ENCODE results near the gene KLC4. TPM values are rescaled to one million over a fixed set of nuclear protein-coding genes. Genes with fewer than 3 reads are reported as not detected.

The KLC4 gene
- total and polyA plus RNA-seq, 9 of the 15 experiments (the other 6 are each of a cell fraction or from before 2014, with no cell fraction given), result 1.7 to 16.2 (median 7.7) TPM

GRCh38 chr6:43053545-43054205 lies 5.8 kb upstream of the KLC4 start, which contains the start of gene CUL7:
Gene CUL7, minus strand, starts transcription at chr6:43053851. Its CDS starts 1,063 bp downstream, at chr6:43052788.
- peaks cover 36% of the 10 kb centered on the region for H3K79me2 ChIP-seq (ENCODE audit: control insufficient read depth, insufficient read depth, low read length)
- no peaks in the 10 kb centered on the region for H3K27me3 ChIP-seq (ENCODE audit: control insufficient read depth in 2 of 2, insufficient read depth in 2 of 2, low read length in 2 of 2)
- in situ Hi-C loops (cut with MboI) (no loop called here), intact Hi-C loops (cut with micrococcal nuclease) (no loop called here)
- peak within 1 kb of the TSS; percentile 78 for H2AFZ ChIP-seq (ENCODE audit: low read depth, low read length)
- peak within 1 kb of the TSS; percentile 93 for H3K4me2 ChIP-seq (ENCODE audit: insufficient read depth, low read length)
- BruUV-seq (replicated peaks), result no TSS peak
- peak within 1 kb of the TSS; percentile 95 for H3K27ac ChIP-seq (ENCODE audit: extremely low read depth, low read depth, low read length)
- H3K9me3 ChIP-seq (replicated peaks; ENCODE audit: control insufficient read depth, insufficient read depth, low read depth, low read length), result no peaks in the 10 kb centered on the region
- POLR2A ChIA-PET, result interaction anchor here (0.5 to 3.2 kb wide), 24 partner anchors 9 to 1025 kb away, joined by 3 to 22 read pairs (median 4); partner anchors contain the start of genes KLHDC3, MEA1 and RRP36
- CTCF ChIA-PET (ENCODE audit: low intra/inter-chr PET ratio), result interaction anchor here (0.6 to 0.7 kb wide), 2 partner anchors 16 to 119 kb away, joined by 3 to 5 read pairs; no protein-coding TSS in a partner anchor
- ATAC-seq (peak; percentile 98), DNase-seq (ENCODE audit: extremely low read depth in 1 of 4, low spot score in 3 of 4) (peak; percentile 96 to 98 (median 97)), FAIRE-seq (peak; percentile 91)
- peak within 1 kb of the TSS; percentile 96 to 97 for H3K9ac ChIP-seq (ENCODE audit: insufficient read depth in 1 of 2, low read depth in 2 of 2, low read length in 2 of 2)
- H3K4me1 ChIP-seq (replicated peaks in 1 of 2; ENCODE audit: control insufficient read depth in 2 of 2, insufficient read depth in 2 of 2, low read length in 2 of 2), result peaks cover 27 to 29% of the 10 kb centered on the region in 2 experiments
- no peaks in the 10 kb centered on the region for H4K20me1 ChIP-seq (replicated peaks; ENCODE audit: control insufficient read depth, insufficient read depth, low read length)
- WGBS (ENCODE audit: insufficient coverage, low coverage, missing lambda C conversion rate), result 2% methylated on average over 42 of the region's 45 CpGs
- H3K36me3 ChIP-seq (ENCODE audit: control insufficient read depth, insufficient read depth, low read length), result peaks cover 74% of the 10 kb centered on the region
- peak within 1 kb of the TSS; percentile 73 for H3K4me3 ChIP-seq
- peaks cover 9% of the 10 kb centered on the region for H3K9me1 ChIP-seq (ENCODE audit: control insufficient read depth, insufficient read depth, low read length)
- TF ChIP-seq ZNF609 (CRISPR knock-in tag; IDR thresholded peaks at IDR 0.05; ENCODE audit: borderline replicate concordance) (no peak; the same call in 1 of the 2 replicates), WHSC1 (IDR thresholded peaks at IDR 0.05; ENCODE audit: low read length) (no peak), PHF21A (IDR thresholded peaks at IDR 0.05; ENCODE audit: borderline replicate concordance, low read depth) (peak; percentile 5), ZNF830 (CRISPR knock-in tag; IDR thresholded peaks at IDR 0.05) (peak; percentile 97), FOXP4 (CRISPR knock-in tag; IDR thresholded peaks at IDR 0.05; ENCODE audit: borderline replicate concordance) (peak; percentile 62; the same call in 1 of the 2 replicates), SRSF9 (IDR thresholded peaks at IDR 0.05; ENCODE audit: borderline replicate concordance, low read depth, low read length) (no peak), NFATC3 (IDR thresholded peaks at IDR 0.05) (0 out of 2 replicates have a peak, but pooled peaks have one; percentile 69), RBM39 (optimal IDR thresholded peaks at IDR 0.05; ENCODE audit: low read depth, low read length) (peak; percentile 34), MAFF (IDR thresholded peaks at IDR 0.05; ENCODE audit: low read length) (no peak), HSF4 (CRISPR knock-in tag; IDR thresholded peaks at IDR 0.05; ENCODE audit: borderline replicate concordance) (no peak; the same call in 1 of the 2 replicates), ELF1 (tag; IDR thresholded peaks at IDR 0.05) (peak; percentile 93), MXI1 (IDR thresholded peaks at IDR 0.05; ENCODE audit: low read depth, low read length) (peak; percentile 67), HIVEP1 (CRISPR knock-in tag; IDR thresholded peaks at IDR 0.05) (no peak), ZNF232 (CRISPR knock-in tag; IDR thresholded peaks at IDR 0.05) (no peak), HDAC8 (tag; IDR thresholded peaks at IDR 0.05) (no peak), KDM4B (IDR thresholded peaks at IDR 0.05; ENCODE audit: borderline replicate concordance in 2 of 2, low read depth in 1 of 2) (no peak)
